ENCODE results near the gene CD55.

The CD55 gene

GRCh38 chr1:207330011-207330710 lies 8.7 kb downstream of the CD55 start:
- no peak for DNase-seq

DNA sequence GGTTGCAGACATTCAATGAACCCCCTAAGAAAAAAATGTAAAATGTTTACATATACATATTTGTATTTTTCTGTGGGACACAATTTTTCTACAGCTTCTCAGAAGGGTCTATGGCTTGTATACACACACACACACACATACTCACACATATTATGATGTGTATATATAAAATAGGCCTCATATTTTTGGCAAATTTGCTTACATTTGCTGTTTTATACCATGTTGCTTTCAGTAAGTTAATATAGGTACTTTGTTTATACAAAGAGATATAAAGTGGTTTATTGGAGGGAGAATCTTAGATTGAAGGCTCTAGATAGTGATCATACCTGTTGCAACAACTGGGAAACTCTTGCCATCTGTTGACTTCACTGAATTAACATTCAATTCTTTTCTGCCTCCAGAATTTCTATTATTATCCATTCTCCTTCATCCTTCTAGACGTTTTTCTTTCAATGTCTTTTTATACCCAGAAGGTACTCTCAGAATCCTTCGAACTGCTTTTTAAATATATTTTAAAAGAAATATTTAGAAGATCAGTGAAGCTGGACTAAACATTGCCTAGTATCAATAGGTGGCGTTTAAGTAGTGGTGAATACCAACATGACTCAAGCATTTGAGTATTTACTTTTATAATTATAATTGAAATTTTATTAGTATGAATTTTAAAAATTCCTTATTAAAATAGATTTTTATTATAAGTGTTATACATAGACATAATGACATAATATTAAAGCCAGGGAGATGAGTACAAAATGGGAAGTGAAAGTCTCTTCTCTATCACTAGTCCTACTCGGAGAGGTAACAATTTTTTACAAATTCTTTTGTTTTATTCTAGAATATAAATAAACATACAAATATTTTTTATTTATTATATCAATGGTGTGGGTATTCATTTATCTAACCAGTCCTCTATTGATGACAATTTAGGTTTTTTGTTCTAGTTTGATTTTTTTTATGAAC lies 10.2 kb downstream of the CD55 start:
- no peak for DNase-seq

- DNase-seq, result no peak
These were observed 11.6 kb downstream of the CD55 start for GRCh38 chr1:207333009-207333600.

DNA sequence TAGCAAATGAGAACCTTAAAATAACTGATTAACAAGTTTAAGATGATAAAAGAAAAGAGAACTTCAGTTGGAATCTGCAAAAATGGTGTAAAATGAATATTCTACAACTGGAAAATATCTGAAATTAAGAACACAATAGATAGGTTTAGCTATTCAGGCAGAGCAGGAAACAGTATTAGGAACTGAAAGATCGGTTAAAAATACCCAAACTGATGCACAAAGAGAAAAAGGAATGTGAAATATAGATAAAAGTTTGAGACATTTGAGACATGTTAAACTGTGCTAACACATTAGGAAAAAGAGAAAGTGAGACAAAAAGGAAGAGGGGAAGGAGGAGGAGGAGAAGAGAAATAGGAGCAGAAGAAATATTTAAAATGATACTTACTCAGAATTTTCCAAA lies 12.1 kb downstream of the CD55 start:
- no peak for DNase-seq

DNA sequence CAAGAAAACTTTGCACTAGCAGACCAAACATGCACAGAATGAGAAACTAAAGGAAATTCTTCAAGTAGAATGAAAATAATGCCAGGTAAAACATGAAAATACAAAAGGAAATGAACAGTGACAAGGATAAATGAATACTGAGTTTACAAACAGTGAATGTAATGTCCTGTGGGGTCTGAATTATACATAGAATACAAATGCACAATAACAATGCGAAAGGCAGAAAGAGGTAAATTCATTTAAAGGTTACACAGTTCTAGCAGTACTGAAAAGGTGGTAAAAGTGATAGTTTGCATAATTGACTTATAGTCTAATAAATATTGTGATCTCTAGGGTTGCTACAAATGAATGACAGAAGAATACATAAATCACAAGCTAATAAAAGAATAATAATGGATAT lies 12.9 kb downstream of the CD55 start:
- DNase-seq, result no peak

- DNase-seq, result no peak
These were observed 13.7 kb downstream of the CD55 start for GRCh38 chr1:207335138-207335537.

DNA sequence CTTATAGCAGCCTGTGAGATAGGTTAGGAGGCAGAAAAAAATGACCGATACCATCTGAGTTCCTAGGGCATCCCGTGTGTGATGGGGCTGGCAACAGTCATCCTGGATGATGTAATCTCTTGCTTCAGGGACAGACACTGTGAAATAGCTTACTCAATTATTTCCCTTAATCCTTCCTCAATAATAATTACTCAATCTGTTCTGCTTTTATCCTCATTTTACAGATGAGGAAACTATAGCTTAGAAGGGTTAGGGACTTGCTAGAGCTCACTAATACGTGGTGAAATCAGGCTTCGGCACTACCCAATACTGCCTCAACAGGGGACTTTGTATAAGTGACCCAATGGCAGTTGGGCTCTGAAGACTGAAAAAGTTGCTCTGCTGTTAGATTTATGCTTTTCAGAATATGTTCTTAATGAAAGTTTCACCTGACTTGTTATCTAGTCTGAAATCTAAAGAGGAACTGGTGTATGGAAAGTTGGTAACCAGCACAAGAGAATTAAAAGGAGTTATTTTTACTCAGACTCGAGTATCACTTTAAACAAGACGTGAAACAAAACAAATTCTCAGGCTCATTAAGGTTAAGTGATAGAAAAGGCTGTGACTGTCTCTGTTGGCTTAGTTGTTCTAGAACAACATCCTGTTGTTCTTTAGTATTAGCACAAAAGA lies 14.4 kb downstream of the CD55 start:
- DNase-seq, result no peak

DNA sequence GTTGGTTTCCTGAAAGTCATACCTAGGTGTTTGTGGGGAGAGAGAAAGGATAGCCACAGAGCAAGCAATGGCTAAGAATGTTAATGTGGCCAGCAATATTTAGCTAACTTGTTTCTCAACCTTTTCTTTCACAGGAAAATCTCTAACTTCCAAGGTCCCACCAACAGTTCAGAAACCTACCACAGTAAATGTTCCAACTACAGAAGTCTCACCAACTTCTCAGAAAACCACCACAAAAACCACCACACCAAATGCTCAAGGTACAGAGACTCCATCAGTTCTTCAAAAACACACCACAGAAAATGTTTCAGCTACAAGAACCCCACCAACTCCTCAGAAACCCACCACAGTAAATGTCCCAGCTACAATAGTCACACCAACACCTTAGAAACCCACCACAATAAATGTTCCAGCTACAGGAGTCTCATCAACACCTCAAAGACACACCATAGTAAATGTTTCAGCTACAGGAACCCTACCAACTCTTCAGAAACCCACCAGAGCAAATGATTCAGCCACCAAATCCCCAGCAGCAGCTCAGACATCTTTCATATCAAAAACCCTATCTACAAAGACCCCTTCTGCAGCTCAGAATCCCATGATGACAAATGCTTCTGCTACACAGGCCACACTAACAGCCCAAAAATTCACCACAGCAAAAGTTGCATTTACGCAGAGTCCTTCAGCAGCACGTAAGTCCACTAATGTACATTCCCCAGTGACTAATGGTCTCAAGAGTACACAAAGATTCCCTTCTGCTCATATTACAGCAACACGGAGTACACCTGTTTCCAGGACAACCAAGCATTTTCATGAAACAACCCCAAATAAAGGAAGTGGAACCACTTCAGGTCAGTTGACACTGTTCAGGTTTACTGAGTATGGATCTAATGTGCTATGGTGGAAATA lies 15.3 kb downstream of the CD55 start:
- peak; percentile 47 for DNase-seq

DNA sequence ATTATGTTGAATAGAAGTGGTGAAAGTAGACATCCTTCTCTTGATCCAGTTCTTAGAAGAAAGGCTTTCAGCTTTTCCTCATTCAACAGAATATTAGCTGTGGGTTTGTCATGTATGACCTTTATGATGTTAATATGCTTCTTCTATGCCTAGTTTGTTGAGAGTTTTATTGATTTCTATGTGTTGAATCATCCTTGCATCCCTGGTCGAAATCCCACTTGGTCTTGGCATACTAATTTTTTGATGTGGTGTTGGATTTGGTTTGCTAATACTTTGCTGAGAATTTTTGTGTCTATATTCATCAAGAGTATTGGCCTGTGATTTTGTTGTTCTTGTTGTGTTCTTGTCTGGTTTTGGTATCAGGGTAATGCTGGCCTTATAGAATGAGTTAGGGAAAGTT lies 20.9 kb downstream of the CD55 start:
- DNase-seq, result peak; percentile 20

DNA sequence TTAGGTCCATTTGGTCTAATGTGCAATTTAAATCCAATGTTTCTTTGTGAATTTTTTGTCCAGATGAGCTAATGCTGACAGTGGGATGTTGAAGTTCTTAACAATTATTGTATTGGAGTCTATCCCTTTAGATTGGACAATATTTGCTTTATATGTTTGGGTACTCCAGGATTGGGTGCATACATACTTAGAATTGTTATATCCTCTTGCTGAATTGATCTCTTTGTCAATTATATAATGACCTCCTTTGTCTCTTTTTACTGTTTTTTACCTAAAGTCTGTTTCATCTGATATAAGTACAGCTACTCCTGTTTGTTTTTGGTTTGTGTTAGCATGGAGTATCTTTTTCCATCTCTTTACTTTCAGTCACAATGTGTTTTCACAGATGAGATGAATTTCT lies 22.2 kb downstream of the CD55 start:
- DNase-seq, result no peak

DNA sequence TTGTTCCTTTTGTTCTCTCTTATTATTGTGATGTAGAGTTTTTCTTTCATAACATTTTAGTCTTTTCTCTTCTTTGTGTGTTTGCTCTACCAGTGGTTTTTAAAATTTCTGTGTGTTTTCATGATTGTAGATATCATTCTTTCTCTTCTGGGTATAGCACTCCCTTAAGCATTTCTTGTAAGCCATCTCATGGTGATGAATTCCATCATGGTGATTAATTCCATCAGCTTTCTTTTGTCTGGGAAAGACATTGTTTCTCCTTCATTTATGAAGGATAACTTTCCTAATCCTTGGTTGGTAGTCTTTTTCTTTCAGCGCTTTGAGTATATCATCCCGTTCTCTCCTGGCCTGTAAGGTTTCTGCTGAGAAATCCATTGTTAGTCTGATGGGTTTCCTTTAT lies 22.7 kb downstream of the CD55 start:
- peak; percentile 24 for DNase-seq

- no peak for DNase-seq
These were observed 24.4 kb downstream of the CD55 start for GRCh38 chr1:207345644-207346477.

DNA sequence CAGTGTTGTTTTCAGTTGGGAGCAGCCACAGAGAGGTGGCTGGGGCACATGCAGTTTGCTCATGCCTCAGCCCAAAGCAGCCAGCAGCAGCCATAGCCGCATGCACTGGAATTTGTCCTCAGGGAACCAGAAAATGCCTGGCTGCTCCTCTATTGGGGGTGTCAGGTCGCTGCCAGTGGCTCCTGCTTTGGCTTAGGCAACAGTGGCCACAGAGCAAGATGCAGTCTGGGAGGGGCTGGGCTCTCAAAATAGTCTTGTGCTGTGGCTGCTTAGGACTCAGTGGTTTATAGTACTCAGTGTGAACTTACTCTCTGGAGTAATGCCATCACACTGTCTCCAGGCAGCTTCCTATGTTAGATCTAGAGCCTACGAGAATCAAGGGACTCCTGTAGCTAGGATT lies 25.0 kb downstream of the CD55 start:
- no peak for DNase-seq

GRCh38 chr1:207349979-207350378 lies 28.5 kb downstream of the CD55 start:
- DNase-seq, result no peak

DNA sequence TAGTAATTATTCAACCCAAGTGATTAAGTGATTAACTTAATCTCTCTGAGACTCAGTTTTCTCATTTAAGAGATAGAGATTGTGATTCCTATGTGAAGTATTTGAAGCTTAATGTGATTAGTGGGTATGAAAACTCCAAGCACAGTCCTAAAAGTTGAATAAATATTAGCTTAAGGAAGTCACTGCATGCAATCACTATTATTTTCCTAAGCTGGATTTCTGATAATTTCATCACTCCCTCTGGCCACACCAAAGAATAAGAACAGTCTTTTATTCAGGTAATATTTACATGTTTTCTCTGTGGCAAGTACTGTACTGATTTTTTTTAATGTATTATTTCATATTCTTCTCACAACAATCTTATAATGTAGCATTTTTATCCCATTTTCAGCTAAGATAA lies 31.1 kb downstream of the CD55 start:
- DNase-seq, result no peak

DNA sequence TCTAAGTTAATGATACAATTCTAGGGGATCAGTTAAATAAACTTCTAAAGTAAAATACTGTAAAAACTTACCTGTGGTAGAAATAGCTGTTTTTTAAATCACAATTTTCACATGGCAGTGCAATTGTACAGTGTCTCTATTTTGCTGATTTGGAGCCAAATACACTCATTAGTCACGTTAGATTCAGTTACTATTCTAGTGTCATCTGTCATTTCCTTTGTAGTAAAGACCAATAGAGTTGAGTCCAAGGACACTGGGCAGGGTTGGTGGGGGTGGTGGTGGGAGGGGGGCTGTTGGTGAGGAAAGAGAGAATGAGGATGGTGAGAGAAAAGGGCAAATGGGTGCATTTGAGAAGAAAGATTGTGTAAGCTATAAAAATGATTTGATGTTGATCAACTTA lies 33.6 kb downstream of the CD55 start:
- no peak for DNase-seq

DNA sequence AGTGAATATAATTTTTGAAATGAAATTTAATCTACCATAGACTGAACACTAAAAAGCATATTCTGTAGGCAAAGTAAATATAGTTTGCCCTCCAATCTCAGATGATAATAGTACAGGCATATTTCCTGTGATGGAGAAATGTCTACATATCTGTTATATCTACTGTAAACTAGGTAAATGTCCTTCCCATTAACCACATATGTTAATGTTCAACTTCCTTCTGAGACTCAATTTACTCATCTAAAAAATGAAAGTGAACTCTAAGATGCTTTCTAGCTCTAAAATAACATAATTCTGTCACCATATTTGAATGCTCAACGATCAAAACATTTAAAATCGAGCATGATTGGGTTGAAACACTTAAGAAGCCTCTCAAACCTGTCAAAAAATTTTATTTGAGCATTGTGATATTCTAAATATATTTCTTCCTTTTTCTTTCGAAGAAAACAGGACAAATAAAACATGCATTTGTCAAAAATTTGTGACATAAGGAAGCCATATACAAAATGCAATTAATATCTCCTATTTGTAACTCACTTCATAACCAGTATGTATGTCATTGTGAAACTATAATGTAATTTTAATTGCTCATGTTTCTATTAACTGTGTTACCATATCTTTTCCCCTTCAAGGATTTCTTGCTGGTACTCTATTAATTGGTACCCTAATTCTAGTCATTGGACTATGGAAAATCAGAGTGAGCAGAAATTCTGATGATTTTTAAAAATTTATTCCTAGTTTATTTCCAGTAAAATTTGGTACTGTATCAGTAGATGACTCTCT lies 34.2 kb downstream of the CD55 start:
- no peak for DNase-seq

GRCh38 chr1:207361029-207361428 lies 39.6 kb downstream of the CD55 start:
- DNase-seq, result no peak

GRCh38 chr1:207361889-207362288 lies 40.4 kb downstream of the CD55 start:
- DNase-seq, result no peak

All from fibroblast of skin of right biceps (primary cell).